Spleen (tissue), 11 donors: ENCODE measurements around the gene TTC28. TPM values are rescaled to one million over a fixed set of nuclear protein-coding genes. Genes with fewer than 3 reads are reported as not detected.

ENCODE experiments used
- DNase-seq: peaks from one replicate; pipeline ENCODE4 v3.0.0-alpha.2; 2020
- H3K27ac ChIP-seq, 8 donors: fragments of 200-600 bp; sonication (generic) in 7 of 8; 1 replicate in 4 of 8; 2 replicates in 4 of 8; pipeline versions ENCODE4 v1.5.0 to v1.8.0; 2016 to 2021; ENCODE audit warnings: inconsistent platforms in 4 of 8, mild to moderate bottlenecking in 4 of 8, moderate library complexity in 1 of 8
- H3K27me3 ChIP-seq, 7 donors: fragments of 200-600 bp; sonication (generic) in 6 of 7; replicated peaks in 1 of 7; 1 replicate in 4 of 7; 2 replicates in 3 of 7; pipeline versions ENCODE4 v1.5.0 to v1.8.0; 2016 to 2021; ENCODE audit warnings: inconsistent platforms in 3 of 7, mild to moderate bottlenecking in 1 of 7
- H3K36me3 ChIP-seq, 6 donors: fragments of 200-600 bp; sonication (generic) in 5 of 6; 1 replicate in 4 of 6; 2 replicates in 2 of 6; pipeline versions ENCODE4 v1.5.0 to v1.8.0; 2016 to 2021; ENCODE audit warnings: inconsistent platforms in 2 of 6
- H3K4me1 ChIP-seq, 6 donors: fragments of 200-600 bp; sonication (generic) in 5 of 6; 1 replicate in 3 of 6; 2 replicates in 3 of 6; pipeline versions ENCODE4 v1.5.0 to v1.8.0; 2016 to 2021; ENCODE audit warnings: inconsistent platforms in 3 of 6
- H3K4me3 ChIP-seq, 8 donors: fragments of 200-600 bp; sonication (generic) in 7 of 8; 1 replicate in 4 of 8; 2 replicates in 4 of 8; pipeline versions ENCODE4 v1.5.0 to v1.8.0; 2016 to 2021; ENCODE audit warnings: inconsistent platforms in 4 of 8, mild to moderate bottlenecking in 4 of 8, moderate library complexity in 2 of 8
- H3K9me3 ChIP-seq, 8 donors: fragments of 200-600 bp; sonication (generic) in 7 of 8; 1 replicate in 4 of 8; 2 replicates in 4 of 8; pipeline versions ENCODE4 v1.5.0 to v1.8.0; 2016 to 2021; ENCODE audit warnings: inconsistent platforms in 4 of 8
- POLR2A ChIP-seq, 3 donors: fragments of 450-650 bp; IDR thresholded peaks; one replicate each; pipeline ENCODE4 v1.5.1; 2017; ENCODE audit warnings: antibody characterized with exemption in 3 of 3, mild to moderate bottlenecking in 1 of 3
- POLR2AphosphoS5 ChIP-seq, 3 donors: sonication (generic); formaldehyde crosslinking; IDR thresholded peaks; one replicate each; pipeline ENCODE4 v1.5.1; 2017; ENCODE audit warnings: antibody characterized with exemption in 3 of 3
- WGBS, 5 donors: extraction: QIAGEN DNeasy Blood & Tissue Kit in 3 of 5; methylation state at CpG; one replicate each; pipeline versions ENCODE4 v1.1.5 to v1.1.7; 2013 to 2018; 5-methylcytosine and 5-hydroxymethylcytosine counted together
- intact Hi-C: fragments of 100-400 bp; cut with DNase I; formaldehyde crosslinking; loops from one replicate; pipeline ENCODE4 v1.15.0; 2023; ENCODE audit warnings: low total_unique reads
- polyA plus RNA-seq, 3 donors: library from polyadenylated mRNA; stranded (reverse); fragments of 200-250 nt; gene quantifications; one replicate each; pipeline ENCODE4 v1.2.1, GENCODE V29; 2013
- total RNA-seq, 7 donors: library from RNA; depleted of rRNA in 3 of 7; stranded (reverse); fragments of >200 nt in 3 of 7; fragmentation: NEBNext Ultra II Directional in 4 of 7; extraction: Animal tissue kit (Norgen Biotek cat#: 25700) in 4 of 7; gene quantifications; one replicate each; pipeline versions ENCODE4 v1.1.0 to v1.2.1, GENCODE V29; 2016 to 2021
- TF ChIP-seq, protein P1 (sequence below), 11 experiments: fragments of 200-600 bp in 7 of 11; fragments of 450-650 bp in 4 of 11; sonication (generic) in 4 of 11; IDR thresholded peaks in 8 of 11; conservative IDR thresholded peaks in 3 of 11; 1 replicate in 7 of 11; 2 replicates in 4 of 11; pipeline versions ENCODE4 v1.4.0 to v1.8.0; 2016 to 2021; ENCODE audit warnings: antibody characterized with exemption in 11 of 11, inconsistent platforms in 4 of 11, mild to moderate bottlenecking in 1 of 11
- donor health status: healthy with polysubstance abuse.
- donor health status: DM: no; HTN: no; CAD: no; lungs with moderate emphysema.
- donor health status: DM: no; HTN: no; CAD: no.
- donor health status: Bipolar disorder and iron deficiency.
- donor health status: healthy.
- donor health status: DM: no; HTN: no; CAD: no.
- donor health status: DM: yes; HTN: yes; CAD: no.

Gene TTC28
- total and polyA plus RNA-seq, 10 donors: 0.62 to 69.0 (median 33.5) TPM

- no peaks in the 10 kb centered on the region for H3K4me1 ChIP-seq
- H3K4me3 ChIP-seq: no peak overlapping the region
- no peak overlapping the region for H3K27ac ChIP-seq
- no peak for DNase-seq
- WGBS, 5 donors: 80 to 96% (median 90%) methylated on average over 2 of the region's 2 CpGs
- TF ChIP-seq, protein P1, sequence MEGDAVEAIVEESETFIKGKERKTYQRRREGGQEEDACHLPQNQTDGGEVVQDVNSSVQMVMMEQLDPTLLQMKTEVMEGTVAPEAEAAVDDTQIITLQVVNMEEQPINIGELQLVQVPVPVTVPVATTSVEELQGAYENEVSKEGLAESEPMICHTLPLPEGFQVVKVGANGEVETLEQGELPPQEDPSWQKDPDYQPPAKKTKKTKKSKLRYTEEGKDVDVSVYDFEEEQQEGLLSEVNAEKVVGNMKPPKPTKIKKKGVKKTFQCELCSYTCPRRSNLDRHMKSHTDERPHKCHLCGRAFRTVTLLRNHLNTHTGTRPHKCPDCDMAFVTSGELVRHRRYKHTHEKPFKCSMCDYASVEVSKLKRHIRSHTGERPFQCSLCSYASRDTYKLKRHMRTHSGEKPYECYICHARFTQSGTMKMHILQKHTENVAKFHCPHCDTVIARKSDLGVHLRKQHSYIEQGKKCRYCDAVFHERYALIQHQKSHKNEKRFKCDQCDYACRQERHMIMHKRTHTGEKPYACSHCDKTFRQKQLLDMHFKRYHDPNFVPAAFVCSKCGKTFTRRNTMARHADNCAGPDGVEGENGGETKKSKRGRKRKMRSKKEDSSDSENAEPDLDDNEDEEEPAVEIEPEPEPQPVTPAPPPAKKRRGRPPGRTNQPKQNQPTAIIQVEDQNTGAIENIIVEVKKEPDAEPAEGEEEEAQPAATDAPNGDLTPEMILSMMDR (IDR thresholded peaks at IDR 0.05 in 8 of 11, conservative IDR thresholded peaks at IDR 0.05 in 3 of 11): no peak
- H3K27me3 ChIP-seq: no peaks in the 10 kb centered on the region
- no peaks in the 10 kb centered on the region for H3K36me3 ChIP-seq
- intact Hi-C loops: no loop called here
- H3K9me3 ChIP-seq: no peaks in the 10 kb centered on the region
Measured at GRCh38 chr22:28250036-28250695, 429.5 kb downstream of the TTC28 start.

DNA sequence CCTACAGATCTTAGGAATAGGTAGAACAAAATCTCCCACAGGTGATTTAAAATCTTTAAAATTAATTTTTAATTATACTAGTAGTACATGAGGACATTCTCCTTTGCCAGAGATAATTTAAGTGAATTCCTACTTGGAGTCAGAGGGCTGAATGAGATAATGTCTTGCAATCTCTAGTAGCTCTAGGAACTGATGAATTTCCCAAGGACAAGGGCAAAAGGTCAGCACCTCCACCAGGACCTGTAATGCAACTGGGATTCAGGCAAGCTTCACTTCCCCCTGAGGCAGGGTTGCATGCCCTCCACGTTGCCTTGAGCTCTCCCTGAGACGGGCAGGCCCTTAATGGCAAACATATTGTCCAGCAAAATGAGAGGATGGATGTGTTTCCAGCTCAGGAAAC, 430.2 kb downstream of the TTC28 start:
- H3K27me3 ChIP-seq: no peaks in the 10 kb centered on the region
- no peaks in the 10 kb centered on the region for H3K36me3 ChIP-seq
- intact Hi-C loops: no loop called here
- DNase-seq: no peak
- H3K4me3 ChIP-seq: no peak overlapping the region
- no peaks in the 10 kb centered on the region for H3K9me3 ChIP-seq
- 63 to 79% (median 66%) methylated on average over 2 of the region's 2 CpGs for WGBS, 5 donors
- H3K4me1 ChIP-seq: no peaks in the 10 kb centered on the region
- TF ChIP-seq POLR2AphosphoS5 (IDR thresholded peaks at IDR 0.05) (no peak), POLR2A (IDR thresholded peaks at IDR 0.05) (no peak)
- TF ChIP-seq, protein P1 (IDR thresholded peaks at IDR 0.05 in 8 of 11, conservative IDR thresholded peaks at IDR 0.05 in 3 of 11): no peak
- H3K27ac ChIP-seq: no peak overlapping the region

DNA sequence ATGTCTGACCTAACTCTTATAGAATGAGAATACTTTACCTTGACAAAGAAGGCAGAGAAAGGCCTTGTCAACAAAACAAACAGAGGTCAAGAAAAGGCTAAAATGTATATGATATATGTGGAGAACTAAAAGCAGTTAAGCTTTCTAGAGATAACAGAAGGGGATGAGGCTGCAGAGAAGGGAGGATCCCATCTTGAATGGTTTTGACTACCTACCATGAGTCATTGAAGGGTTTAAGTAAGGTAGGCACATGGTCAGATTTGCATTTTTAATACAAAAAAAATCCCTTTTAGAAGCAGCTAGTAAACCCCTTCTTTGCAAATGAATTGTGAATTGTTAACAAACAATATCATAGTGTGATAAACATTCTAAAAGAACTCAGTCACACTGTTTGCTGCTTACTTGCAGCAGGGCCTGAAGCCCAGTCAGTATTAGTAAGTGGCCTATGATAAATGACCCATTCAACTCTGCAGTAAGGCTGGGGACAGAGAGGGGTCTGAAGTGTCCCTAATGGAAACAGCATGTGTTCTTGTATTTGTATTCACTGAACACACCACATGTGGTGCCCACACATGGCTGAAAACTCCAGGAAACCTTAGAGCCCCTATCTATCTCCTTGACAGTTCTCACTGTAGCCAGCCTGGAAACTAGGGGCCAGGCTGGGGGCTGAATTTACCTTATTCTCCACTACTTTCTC, 431.8 kb downstream of the TTC28 start:
- no peak for DNase-seq
- no peaks in the 10 kb centered on the region for H3K9me3 ChIP-seq
- H3K4me3 ChIP-seq: no peak overlapping the region
- no peak overlapping the region for H3K27ac ChIP-seq
- TF ChIP-seq, protein P1 (IDR thresholded peaks at IDR 0.05 in 8 of 11, conservative IDR thresholded peaks at IDR 0.05 in 3 of 11): no peak
- TF ChIP-seq POLR2AphosphoS5 (IDR thresholded peaks at IDR 0.05) (no peak), POLR2A (IDR thresholded peaks at IDR 0.05) (no peak)
- no peaks in the 10 kb centered on the region for H3K4me1 ChIP-seq
- no peaks in the 10 kb centered on the region for H3K27me3 ChIP-seq
- intact Hi-C loops: no loop called here
- H3K36me3 ChIP-seq: no peaks in the 10 kb centered on the region

DNA sequence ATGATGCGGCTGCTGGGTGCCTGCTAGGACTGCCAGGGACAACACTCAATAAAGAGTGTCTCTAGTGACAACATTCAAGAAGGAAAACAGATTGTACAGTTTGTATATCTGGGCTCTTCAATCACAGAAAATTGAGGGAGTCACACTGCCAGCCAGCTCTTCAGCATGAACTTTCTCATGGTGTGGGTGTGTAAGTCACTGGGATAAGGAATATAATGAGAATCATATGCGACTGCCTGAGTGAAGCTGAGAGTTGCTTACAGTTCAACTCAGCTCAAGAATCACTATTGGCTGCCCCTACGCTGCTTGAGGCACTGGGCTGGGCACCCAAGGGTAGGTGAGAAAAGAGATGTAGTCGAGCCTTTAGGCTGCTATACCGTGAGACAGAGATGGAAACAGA, 432.5 kb downstream of the TTC28 start:
- DNase-seq: no peak
- no peaks in the 10 kb centered on the region for H3K36me3 ChIP-seq
- H3K9me3 ChIP-seq: no peaks in the 10 kb centered on the region
- no peak for TF ChIP-seq POLR2AphosphoS5 (IDR thresholded peaks at IDR 0.05)
- TF ChIP-seq, protein P1 (IDR thresholded peaks at IDR 0.05 in 8 of 11, conservative IDR thresholded peaks at IDR 0.05 in 3 of 11): no peak
- TF ChIP-seq POLR2A (IDR thresholded peaks at IDR 0.05): no peak
- H3K27me3 ChIP-seq: no peaks in the 10 kb centered on the region
- intact Hi-C loops: no loop called here
- H3K4me1 ChIP-seq: no peaks in the 10 kb centered on the region
- WGBS, 5 donors: 80 to 87% (median 83%) methylated on average over 5 of the region's 5 CpGs
- H3K27ac ChIP-seq: no peak overlapping the region
- no peak overlapping the region for H3K4me3 ChIP-seq
